Left ventricle myocardium superior (tissue), 1 donor: ENCODE results near the gene PALB2. TPM values are rescaled to one million over a fixed set of nuclear protein-coding genes. Genes with fewer than 3 reads are reported as not detected.

ENCODE experiments used
- ATAC-seq: fragments of 200-7000 bp; cut with Tn5 transposase; one replicate; pipeline ENCODE4 v1.9.1; 2020; ENCODE audit warnings: mild to moderate bottlenecking, moderate library complexity
- DNase-seq: peaks from one replicate; pipeline ENCODE4 v3.0.0-alpha.2; 2020
- intact Hi-C: fragments of 100-400 bp; cut with micrococcal nuclease; formaldehyde crosslinking; loops from one replicate; pipeline ENCODE4 v1.11.0; 2022
- total RNA-seq: library from RNA; stranded (reverse); fragmentation: NEBNext Ultra II Directional; extraction: Animal tissue kit (Norgen Biotek cat#: 25700); gene quantifications from one replicate; pipeline ENCODE4 v1.2.1, GENCODE V29; 2021
- donor health status: DM: no; HTN: yes; CAD: no; lungs with severe emphysema.

The PALB2 gene
- total RNA-seq, 1 donor from 2014 or later: 5.5 TPM

GRCh38 chr16:23561586-23561985, 79.5 kb downstream of the PALB2 start:
- DNase-seq (no peak), ATAC-seq (no peak)
- intact Hi-C loops: no loop called here

GRCh38 chr16:23557779-23558702, 83.1 kb downstream of the PALB2 start:
- DNase-seq (no peak), ATAC-seq (peak; percentile 23)
- intact Hi-C loops: no loop called here

GRCh38 chr16:23556881-23557778, 84.0 kb downstream of the PALB2 start, which contains the start of the genes EARS2 and UBFD1:
Gene EARS2 (minus strand): TSS chr16:23557350. CDS start chr16:23557343, 7 bp downstream.
Gene UBFD1 (plus strand): TSS chr16:23557727. CDS start chr16:23557743, 16 bp downstream.
- peak; percentile 96 for ATAC-seq
- DNase-seq: peak; percentile 99
- intact Hi-C loops: no loop called here

DNA sequence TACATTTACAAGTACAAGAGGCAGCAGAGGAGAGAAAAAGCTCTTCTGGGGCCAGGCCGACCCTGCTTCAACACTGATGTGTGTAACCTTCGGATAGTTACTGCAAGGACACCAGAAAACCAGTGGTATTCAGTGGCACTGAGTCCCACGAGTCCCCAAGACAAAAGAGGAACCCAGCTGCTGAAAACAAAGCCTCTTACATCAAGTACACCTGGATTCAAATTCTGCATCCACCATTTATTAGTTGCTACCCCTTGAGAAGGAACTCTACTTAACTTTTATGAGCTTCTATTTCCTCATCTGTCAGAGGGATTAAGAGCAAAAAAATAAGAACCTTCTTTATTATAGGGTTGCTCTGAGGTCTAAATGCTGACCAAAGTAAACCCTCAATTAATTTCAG, 86.6 kb downstream of the PALB2 start:
- no peak for DNase-seq
- intact Hi-C loops: no loop called here
- ATAC-seq: no peak

Other genes with a start within 250 kb of the PALB2 start
- 11.3 TPM for gene COG7, start 188.1 kb downstream of the PALB2 start, total RNA-seq
- 52.1 TPM for gene GGA2, start 130.8 kb downstream of the PALB2 start, total RNA-seq
- gene EARS2, start 84.0 kb downstream of the PALB2 start, total RNA-seq: 22.0 TPM
- 73.8 TPM for gene UBFD1, start 83.6 kb downstream of the PALB2 start, total RNA-seq
- gene NDUFAB1, start 45.0 kb downstream of the PALB2 start, total RNA-seq: 621 TPM
- 37.6 TPM for gene DCTN5, start 156 bp upstream of the PALB2 start, total RNA-seq
- 0.52 TPM for gene PLK1, start 37.6 kb upstream of the PALB2 start, total RNA-seq
- gene ERN2, start 71.9 kb upstream of the PALB2 start, total RNA-seq: not detected
- gene CHP2, start 113.7 kb upstream of the PALB2 start, total RNA-seq: not detected
- gene PRKCB, start 194.7 kb upstream of the PALB2 start, total RNA-seq: 2.5 TPM